C4-2B (cell line): ENCODE measurements around the gene EFNA5.

Experiments
- H3K27ac ChIP-seq: fragments of 450-650 bp; 2 replicates; pipeline ENCODE4 v1.5.1; 2017
- CTCF ChIP-seq: fragments of 450-650 bp; conservative IDR thresholded peaks from 2 replicates; pipeline ENCODE4 v1.5.1; 2017; ENCODE audit warnings: mild to moderate bottlenecking
- ZFX ChIP-seq: fragments of 450-650 bp; IDR thresholded peaks from 2 replicates; pipeline ENCODE4 v1.6.1; 2017

EFNA5 gene

GRCh38 chr5:107624235-107624634 is 46.5 kb downstream of the EFNA5 start:
- TF ChIP-seq ZFX: no peak
- TF ChIP-seq CTCF: no peak
- H3K27ac ChIP-seq: no peak overlapping the region

- TF ChIP-seq CTCF (no peak), ZFX (no peak)
- H3K27ac ChIP-seq: no peak overlapping the region
Observed at GRCh38 chr5:107621089-107621488, 49.6 kb downstream of the EFNA5 start.

- peak overlapping the region; percentile 27 for H3K27ac ChIP-seq
- no peak for TF ChIP-seq ZFX
- TF ChIP-seq CTCF: no peak
Observed at GRCh38 chr5:107619781-107620180, 51.0 kb downstream of the EFNA5 start.

- TF ChIP-seq CTCF (no peak), ZFX (no peak)
- no peak overlapping the region for H3K27ac ChIP-seq
Observed at GRCh38 chr5:107618242-107618641, 52.5 kb downstream of the EFNA5 start.

GRCh38 chr5:107617052-107617451 is 53.7 kb downstream of the EFNA5 start:
- no peak overlapping the region for H3K27ac ChIP-seq
- TF ChIP-seq CTCF (no peak), ZFX (no peak)

- TF ChIP-seq CTCF (no peak), ZFX (no peak)
- H3K27ac ChIP-seq: no peak overlapping the region
Observed at GRCh38 chr5:107616213-107616612, 54.5 kb downstream of the EFNA5 start.

GRCh38 chr5:107615299-107615817 is 55.4 kb downstream of the EFNA5 start:
- TF ChIP-seq CTCF (no peak), ZFX (no peak)
- H3K27ac ChIP-seq: no peak overlapping the region
